Fibroblast of peridontal ligament (primary cell): ENCODE results near the gene ZNF548.

ENCODE experiments used
- DNase-seq: peaks from one replicate; pipeline ENCODE4 v3.0.0-alpha.2; 2010; ENCODE audit errors: extremely low read depth

The ZNF548 gene

DNA sequence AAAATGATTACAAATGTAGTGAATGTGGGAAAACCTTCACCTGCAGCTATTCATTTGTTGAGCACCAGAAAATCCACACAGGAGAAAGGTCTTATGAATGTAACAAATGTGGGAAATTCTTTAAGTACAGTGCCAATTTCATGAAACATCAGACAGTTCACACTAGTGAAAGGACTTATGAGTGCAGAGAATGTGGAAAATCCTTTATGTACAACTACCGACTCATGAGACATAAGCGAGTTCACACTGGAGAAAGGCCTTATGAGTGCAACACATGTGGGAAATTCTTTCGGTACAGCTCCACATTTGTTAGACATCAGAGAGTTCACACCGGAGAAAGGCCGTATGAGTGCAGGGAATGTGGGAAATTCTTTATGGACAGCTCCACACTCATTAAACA lies 9.2 kb downstream of the ZNF548 start:
- DNase-seq, result no peak

DNA sequence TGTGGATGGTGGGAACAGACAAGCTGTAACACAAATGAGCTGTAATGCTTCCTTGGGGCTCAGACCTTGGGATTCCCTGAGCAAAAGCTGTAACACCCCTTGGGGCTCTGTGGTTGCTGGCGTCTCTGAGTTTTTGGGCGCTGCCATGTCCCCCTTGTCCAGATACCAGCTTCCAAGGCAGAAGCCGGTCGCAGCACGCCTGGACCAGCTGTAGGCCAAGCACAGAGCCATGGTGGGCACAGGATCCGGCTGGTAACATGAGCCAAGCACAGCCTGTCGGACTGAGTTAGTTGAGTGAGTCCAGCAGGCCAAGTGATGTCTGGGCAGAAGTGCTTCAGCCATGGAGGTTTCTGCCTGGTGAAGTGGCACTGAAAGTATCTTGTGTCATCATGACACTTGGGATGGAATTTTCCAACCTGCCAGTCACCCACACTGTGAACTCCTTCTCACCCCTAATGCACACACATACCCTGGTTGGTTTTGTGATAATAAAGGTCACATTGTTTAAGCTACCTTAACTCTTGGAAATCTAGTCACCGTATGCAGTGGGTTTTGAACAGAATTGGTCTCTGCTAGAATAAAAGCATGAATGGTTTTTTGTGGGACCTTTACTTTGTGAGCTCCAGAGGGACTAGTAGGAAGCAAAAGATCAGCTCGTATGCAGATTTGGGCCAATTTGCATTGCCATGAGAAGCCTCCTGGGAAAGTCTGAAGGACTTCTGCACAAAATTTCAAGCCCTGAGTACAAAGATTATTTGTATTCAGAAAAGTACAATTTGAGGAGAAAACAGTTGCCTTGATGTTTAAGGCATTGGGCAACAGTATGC lies 14.3 kb downstream of the ZNF548 start:
- no peak for DNase-seq

DNA sequence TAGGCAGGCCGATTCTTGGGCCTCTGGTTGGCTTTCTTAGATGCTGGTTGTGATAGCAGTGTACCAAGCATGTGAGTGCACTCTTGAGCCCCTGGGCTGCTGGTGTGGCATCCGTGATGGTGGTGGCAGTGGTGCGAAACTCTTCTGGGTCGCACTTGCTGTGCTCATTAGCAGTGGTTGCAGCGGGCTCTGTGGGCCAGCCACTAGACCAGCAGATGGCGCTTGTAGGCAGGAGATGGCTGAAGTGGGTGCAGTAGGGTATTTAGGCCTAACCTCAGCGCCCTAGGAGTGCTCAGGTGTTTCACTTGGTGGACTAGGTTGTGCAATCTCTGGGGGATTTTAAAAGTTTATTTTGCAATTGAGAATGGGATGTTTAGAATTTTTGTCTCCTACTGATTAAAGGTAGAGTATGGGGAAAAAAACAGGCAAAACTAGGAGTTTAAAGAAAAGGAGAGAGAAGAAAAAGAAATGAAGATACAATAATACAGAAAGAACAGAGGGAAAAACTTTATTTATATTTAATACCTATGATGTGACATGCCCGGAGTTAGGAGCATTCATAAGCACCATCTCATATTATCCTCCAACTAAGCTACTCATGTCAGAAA lies 17.0 kb downstream of the ZNF548 start:
- peak; percentile 39 for DNase-seq

DNA sequence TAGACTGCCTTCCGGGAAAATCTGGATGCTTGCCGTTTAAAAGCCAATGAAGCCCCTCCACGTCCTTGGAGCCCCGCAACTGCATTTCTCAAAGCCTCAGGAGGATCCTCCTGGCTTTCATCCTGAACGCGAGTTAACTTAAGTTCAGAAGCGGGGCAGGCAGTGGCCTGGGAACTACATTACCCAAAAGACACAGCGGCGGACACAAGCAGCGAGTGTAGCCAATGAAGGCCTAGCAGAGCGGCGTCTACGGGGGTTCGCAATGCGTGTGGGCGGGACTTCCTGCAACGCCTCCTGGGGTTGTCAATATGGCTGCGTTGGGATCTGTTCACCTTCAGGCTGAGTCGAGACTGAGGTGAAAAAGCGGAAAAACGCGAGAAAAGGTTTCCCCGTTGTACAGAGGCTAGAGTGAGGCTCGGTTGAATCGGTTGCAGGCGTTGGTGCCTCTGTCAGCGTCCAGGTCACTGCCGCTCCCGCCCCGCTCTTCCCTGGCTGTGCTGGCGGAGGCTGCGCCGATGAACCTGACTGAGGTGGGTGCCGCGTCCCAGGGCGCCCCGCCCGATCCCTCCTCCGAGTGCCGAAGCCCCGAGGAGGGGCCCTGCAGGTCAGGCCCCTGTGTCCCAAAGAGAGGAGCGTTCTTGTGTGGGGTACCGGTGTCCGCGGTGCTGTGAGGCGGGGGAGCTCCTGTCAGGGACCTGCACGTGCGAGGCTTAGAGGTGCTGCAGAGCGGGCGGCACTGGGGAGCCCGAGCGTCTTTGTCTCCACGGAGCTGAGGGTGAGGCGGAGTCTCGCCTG lies 21.4 kb downstream of the ZNF548 start, which contains the start of gene ZNF17:
ZNF17 (plus strand) TSS at position 285 of the 795 bp plus-strand sequence. CDS start 2,455 bp downstream, outside the sequence.
- peak; percentile 92 for DNase-seq

DNA sequence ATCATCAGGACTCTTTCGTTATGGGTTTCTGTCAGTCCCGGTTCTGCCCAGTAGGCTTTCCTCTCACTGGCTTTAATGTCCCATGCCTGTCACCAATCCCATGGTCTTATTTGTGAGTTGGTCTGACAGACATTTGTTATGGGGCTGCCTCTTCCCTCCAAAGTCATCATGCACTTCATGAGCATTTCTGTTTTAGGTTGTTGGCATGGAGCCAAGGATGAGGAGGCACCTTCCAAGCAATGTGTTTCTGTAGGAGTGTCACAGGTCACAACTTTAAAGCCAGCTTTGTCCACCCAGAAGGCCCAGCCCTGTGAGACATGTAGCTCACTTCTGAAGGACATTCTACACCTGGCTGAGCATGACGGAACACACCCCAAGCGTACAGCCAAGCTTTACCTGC lies 29.8 kb downstream of the ZNF548 start:
- no peak for DNase-seq

DNA sequence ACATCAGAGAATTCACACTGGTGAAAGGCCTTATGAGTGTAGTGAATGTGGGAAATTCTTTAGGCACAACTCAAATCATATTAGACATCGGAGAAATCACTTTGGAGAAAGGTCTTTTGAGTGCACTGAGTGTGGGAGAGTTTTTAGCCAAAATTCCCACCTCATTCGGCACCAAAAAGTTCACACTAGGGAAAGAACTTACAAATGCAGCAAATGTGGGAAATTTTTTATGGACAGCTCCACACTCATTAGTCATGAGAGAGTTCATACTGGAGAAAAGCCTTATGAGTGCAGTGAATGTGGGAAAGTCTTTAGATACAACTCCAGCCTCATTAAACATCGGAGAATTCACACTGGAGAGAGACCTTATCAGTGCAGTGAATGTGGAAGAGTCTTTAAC lies 31.4 kb downstream of the ZNF548 start:
- no peak for DNase-seq

DNA sequence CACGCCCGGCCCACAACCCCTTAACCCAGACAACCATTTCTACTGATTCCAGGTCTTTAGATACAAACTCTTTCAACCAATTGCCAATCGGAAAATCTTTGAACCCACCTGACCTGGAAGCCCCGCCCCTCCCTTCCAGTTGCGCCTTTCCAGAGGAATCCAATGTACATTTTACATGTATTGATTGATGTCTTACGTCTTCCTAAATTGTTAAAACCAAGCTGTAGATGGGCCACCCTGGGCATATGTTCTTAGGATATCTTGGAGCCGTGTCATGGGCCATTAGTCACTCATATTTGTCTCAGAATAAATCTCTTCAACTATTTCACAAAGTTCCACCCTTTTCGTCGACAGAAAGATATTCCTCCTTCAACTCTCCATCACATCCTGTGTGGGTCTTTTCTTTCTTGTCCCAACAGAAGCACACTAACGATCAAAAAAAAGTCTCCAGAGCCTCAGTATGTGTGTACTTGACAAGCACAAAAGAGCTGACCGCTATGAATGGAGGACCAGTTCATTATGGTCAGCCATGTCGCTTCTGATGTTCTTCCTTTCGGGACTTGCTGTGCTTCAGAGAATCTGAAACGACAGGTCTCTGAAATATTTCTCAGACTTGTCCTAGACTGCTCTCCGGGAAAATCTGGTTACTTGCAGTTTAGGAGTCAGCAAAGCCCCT lies 44.9 kb downstream of the ZNF548 start:
- no peak for DNase-seq

DNA sequence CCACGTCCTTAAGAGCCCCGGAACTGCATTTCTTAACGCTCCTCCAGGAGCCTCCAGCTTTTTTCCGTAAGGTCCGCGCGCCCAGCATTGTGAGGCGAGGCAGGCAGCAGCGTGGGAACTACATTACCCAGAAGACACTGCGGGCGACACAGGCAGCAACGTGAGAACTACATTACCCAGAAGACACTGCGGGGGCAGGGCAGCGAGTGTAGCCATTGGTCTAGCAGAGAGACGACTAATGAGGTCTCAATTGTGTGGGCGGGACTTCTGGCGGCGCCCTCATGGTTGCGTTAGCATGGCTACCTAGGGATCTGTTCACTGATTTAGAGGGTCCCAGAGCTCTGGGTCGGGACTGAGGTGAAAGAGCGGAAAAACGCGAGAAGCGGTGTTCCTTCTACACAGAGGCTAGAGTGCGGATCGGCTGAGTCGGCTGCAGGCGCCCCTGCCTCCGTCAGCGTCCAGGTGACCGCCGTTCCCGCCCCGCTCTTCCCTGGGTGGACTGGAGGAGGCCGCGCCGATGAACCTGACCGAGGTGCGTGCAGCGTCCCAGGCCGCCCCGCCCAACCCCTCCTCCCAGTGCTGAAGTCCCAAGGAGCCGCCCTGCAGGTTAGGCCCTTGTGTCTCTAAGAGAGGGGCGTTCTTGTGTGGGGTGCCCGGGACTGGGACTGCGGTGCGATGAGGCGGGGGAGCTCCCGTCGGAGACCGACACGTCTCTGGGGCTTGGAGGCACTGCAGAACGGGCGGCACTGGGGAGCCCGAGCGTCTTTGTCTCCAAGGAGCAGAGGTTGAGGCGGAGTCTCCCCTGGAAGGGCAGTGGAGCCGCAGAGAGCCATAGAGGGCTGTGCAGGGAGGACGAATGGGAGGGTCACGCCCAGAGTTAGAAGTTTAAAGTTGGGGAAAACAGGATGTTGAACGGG lies 45.7 kb downstream of the ZNF548 start, which contains the start of gene ZNF749:
ZNF749 (plus strand) TSS at position 264 of the 917 bp plus-strand sequence; CDS start at position 518, 254 bp downstream.
- DNase-seq, result peak; percentile 97

DNA sequence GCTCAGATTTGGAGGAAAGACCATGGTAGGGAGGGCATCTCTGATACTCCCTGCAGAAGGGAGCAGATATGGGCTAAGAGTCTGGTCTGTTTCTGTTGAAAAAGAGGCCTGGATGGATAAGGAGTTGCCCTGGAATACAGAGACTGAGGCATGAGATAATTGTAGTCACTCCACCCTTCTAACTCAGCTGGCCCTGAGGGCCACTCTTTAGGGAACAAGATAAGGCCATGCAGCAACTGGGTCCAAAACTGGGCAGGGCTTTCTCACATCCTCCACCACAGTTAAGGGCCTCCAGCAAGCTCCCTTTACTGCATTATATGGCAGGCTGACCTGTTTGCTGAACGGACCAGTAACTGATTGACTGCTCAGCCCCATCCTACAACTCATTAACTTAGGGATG lies 46.8 kb downstream of the ZNF548 start:
- no peak for DNase-seq

DNA sequence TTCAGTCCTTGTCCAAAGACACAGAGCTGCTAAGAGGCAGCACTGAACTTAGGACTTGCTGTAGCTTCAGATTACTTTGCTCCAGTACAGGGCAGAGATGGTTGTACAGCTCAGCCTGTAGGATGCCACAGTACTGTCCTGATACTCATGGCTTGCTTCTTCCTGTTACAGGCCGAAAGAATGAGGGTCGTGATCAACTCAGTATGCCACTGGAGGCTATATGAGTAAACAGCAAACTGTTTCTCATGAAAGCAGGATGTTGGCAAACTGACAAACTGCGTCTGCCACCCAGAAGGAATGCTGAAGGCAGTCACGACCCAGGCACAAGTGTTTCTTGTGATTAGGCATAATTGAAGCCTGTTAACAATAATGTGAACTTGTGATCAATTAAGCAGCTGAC lies 48.3 kb downstream of the ZNF548 start:
- DNase-seq, result no peak

DNA sequence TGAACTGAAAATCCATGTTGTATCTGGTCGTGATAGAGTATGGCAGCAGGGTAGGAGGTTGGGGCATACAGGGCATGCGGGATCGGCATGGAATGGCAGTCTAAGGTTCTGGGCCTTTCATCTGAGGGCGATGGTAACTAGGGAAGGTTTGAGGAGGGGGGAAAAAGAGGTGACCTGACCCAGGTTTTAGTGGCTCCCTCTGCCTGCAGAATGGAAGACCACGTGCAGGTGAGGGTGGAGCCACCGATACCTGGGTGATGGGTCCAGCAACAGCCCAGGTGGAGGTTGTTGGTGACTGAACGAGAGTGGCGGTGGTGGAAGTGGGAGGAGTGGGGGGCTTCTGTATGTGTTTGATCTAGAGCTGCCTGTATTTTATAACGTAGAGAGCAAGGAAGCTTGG lies 49.3 kb downstream of the ZNF548 start:
- DNase-seq, result no peak

DNA sequence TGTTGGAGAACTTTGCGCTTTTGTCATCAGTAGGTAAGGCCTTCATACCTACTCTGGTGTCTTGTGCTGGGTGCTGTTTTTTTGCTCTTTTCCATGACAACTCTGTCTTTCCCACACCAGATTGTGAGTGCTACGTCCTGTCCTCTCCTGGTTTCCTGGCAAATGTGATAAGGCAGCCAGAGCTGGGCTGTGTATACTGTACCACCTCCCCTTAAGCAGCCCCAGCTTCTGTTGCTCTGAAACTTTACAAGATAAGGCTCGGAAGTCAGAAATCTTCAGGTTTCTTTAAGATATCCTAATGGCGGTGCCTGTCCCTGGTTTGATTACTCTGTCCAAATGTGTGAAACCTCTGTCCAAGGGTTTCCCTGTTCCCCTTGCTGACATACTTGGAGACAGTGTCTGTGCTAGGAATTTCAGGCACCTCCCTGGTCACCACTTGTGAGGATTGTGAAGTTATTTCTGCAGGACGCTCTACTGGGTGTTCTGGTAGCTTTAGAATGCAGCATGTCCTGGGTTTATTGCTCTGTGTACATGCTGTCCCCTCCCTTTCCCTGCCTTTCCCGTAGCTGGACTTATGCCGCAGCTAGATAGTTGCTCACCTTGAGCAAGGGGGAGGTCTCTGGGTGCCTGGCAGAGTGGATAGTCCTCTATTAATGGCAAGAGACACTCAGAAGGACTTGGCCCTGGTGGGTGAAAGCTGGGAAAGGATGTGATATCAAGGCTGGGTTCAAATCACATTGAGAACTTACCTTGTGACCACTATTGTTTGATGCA lies 52.5 kb downstream of the ZNF548 start:
- DNase-seq, result no peak

DNA sequence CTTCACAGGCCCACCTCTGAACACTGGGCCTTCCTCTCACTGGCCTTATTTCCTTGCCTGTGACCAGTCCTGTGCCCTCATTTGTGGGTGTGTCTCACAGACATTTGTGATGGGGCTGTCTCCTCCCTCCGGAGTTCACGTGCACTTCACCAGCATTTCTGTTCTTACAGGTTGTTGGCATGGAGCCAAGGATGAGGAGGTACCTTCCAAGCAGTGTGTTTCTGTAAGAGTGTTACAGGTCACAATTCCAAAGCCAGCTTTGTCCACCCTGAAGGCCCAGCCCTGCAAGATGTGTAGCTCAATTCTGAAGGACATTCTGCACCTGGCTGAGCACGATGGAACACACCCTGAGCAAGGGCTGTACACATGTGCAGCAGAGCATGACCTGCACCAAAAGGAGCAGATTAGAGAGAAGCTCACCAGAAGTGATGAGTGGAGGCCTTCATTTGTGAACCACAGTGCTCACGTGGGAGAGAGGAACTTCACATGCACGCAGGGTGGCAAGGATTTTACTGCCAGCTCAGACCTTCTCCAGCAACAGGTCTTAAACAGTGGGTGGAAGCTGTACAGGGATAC lies 53.6 kb downstream of the ZNF548 start:
- DNase-seq, result no peak

DNA sequence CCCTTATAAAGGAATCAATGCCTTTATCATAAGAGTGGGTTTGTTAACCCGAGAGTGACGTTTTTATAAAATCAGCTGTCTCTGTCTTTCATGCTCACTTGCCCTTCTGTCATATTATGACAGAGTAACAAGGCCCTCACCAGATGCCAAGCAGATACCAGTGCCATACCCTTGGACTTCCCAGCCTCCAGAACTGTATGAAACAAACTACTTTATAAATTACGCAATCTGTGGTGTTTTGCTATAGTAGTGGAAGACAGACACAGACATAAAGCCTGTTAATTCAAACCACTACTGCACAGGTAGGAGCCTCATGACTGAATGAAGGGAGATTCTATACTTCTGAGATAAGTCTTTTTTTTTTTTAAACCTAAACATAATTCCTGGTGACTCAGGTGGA lies 62.7 kb downstream of the ZNF548 start:
- DNase-seq, result no peak
